ENCODE data around the gene DNM3. TPM values are rescaled to one million over a fixed set of nuclear protein-coding genes. Genes with fewer than 3 reads are reported as not detected.

DNM3 gene
- total RNA-seq, 2 experiments from 2014 or later: 1.5 to 1.6 TPM

DNA sequence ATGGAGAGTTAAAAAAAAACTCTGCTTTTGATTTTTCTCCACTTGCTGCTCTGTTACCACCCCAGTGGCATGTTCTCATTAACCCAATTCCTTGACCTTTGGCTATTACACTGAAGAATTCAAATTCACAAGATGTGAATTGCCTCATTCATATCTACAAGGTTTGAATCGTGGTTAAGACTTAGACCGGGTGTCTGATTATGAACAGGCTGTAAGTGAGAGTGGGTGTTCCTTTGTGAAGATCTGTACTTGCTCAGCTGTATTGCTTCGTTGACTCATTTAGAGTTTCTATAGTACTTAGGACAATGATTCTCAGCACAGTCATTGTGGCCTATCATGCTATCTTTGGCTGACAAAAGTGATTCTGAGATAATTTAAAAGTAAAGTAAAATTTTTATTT lies 36.4 kb downstream of the DNM3 start:
- Mint-ChIP-seq H3K4me3 (no peak overlapping the region), H3K27me3 (ENCODE audit: low read depth) (peaks cover 4% of the 10 kb centered on the region), H3K36me3 (ENCODE audit: low read depth) (no peaks in the 10 kb centered on the region), H3K9me3 (ENCODE audit: insufficient read depth) (no peaks in the 10 kb centered on the region), H3K27ac (no peak overlapping the region), H3K4me1 (ENCODE audit: low read depth) (no peaks in the 10 kb centered on the region)
- ChIA-PET POLR2A (no interaction called here), CTCF (no interaction called here)
- DNase-seq (no peak), ATAC-seq (no peak)

DNA sequence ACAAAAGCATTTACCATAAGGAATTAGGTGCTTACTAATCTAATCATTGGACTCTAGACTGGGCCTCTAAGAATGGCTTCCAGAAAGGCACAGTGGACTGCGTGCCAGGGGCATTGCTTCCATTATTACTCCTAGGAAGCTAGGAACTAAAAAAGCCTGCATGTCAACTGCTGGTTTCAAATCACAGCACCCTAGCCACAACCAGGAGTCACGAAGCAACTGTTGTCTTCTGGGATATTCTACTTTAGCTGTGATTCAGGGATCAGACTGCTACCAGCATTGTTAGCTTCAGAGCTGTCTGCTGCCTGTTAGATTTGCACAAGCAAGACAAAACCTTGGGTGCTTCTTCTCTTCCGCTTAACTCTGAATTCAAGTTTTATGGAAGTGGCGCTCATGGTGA lies 38.3 kb downstream of the DNM3 start:
- Mint-ChIP-seq H3K4me3 (no peak overlapping the region), H3K36me3 (ENCODE audit: low read depth) (no peaks in the 10 kb centered on the region), H3K4me1 (ENCODE audit: low read depth) (peaks cover 10% of the 10 kb centered on the region), H3K9me3 (ENCODE audit: insufficient read depth) (no peaks in the 10 kb centered on the region), H3K27ac (no peak overlapping the region), H3K27me3 (ENCODE audit: low read depth) (no peaks in the 10 kb centered on the region)
- ATAC-seq (no peak), DNase-seq (no peak)
- CTCF ChIA-PET: no interaction called here
- POLR2A ChIA-PET: interaction anchor here (0.6 kb wide), 1 partner anchor 297 kb away, joined by 3 read pairs; no protein-coding TSS in a partner anchor

DNA sequence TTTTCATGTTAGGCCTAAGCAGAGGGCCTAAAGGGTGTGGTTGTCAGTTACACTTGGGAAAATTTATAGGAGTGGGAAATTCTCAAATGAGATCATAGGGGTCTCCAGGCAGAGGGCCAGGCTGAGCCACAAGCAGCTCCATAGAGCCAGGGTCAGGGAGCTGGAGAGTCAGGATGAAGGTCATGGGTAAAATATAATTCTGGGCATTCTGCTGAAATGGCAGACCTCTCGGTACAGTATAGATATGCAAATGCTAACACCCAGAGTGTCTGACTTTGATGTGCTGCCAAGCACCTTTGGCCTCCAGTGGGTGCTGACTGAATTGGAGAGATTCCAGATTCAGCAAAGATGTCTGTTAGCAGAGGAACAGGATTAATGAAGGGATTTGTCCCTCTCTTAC lies 40.1 kb downstream of the DNM3 start:
- ChIA-PET POLR2A (no interaction called here), CTCF (no interaction called here)
- peaks cover 14% of the 10 kb centered on the region for H3K4me1 Mint-ChIP-seq (ENCODE audit: low read depth)
- ATAC-seq (no peak), DNase-seq (no peak)
- H3K4me3 Mint-ChIP-seq: no peak overlapping the region
- no peaks in the 10 kb centered on the region for H3K27me3 Mint-ChIP-seq (ENCODE audit: low read depth)
- no peak overlapping the region for H3K27ac Mint-ChIP-seq
- H3K9me3 Mint-ChIP-seq (ENCODE audit: insufficient read depth): no peaks in the 10 kb centered on the region
- no peaks in the 10 kb centered on the region for H3K36me3 Mint-ChIP-seq (ENCODE audit: low read depth)

DNA sequence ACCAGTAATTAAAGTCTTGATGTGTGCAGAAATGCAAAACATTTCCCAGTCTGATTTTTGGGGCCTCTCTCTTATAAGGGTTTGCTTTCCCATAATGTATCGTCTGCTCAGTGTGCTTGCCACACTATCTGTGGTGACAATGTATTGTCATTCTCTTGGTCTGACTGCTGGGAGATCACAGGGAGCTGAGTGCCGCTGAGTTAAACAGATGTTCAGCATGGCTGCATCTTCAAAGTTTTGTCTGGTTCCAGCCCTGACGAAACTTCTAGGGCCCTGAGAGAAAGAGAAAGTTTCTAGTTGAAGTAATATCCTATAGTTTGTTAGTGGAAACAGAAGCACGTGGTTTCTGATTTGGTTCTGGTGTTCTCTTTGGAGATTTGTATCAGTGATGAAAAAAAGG lies 42.6 kb downstream of the DNM3 start:
- H3K9me3 Mint-ChIP-seq (ENCODE audit: insufficient read depth): no peaks in the 10 kb centered on the region
- H3K36me3 Mint-ChIP-seq (ENCODE audit: low read depth): no peaks in the 10 kb centered on the region
- CTCF ChIA-PET: no interaction called here
- peak overlapping the region; percentile 41 for H3K27ac Mint-ChIP-seq
- ATAC-seq (no peak), DNase-seq (no peak)
- peaks cover 14% of the 10 kb centered on the region for H3K4me1 Mint-ChIP-seq (ENCODE audit: low read depth)
- no peak overlapping the region for H3K4me3 Mint-ChIP-seq
- no peaks in the 10 kb centered on the region for H3K27me3 Mint-ChIP-seq (ENCODE audit: low read depth)
- POLR2A ChIA-PET: interaction anchor here (0.6 kb wide), 1 partner anchor 341 kb away, joined by 3 read pairs; no protein-coding TSS in a partner anchor

DNA sequence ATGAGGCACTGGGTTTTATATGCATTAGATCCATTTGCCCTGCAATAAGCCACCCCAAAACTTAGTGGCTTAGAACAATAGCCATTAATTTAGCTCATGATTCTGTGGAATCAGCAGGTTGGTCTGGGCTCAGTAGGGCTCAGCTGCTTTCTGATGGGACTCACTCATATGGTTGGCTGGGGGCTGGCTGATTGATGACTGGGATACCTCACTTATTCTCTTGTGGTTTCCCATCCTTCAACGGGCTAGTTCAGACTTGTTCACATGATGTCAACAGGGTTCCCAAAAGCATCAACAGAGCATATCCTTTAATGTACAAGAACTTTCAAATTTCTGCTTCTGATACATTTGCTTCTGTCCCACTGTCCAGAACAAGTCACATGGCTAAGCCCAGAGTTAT lies 43.2 kb downstream of the DNM3 start:
- peaks cover 14% of the 10 kb centered on the region for H3K4me1 Mint-ChIP-seq (ENCODE audit: low read depth)
- H3K27ac Mint-ChIP-seq: no peak overlapping the region
- no peak for ATAC-seq
- no peaks in the 10 kb centered on the region for H3K9me3 Mint-ChIP-seq (ENCODE audit: insufficient read depth)
- no peaks in the 10 kb centered on the region for H3K36me3 Mint-ChIP-seq (ENCODE audit: low read depth)
- ChIA-PET CTCF (no interaction called here), POLR2A (no interaction called here)
- no peak for DNase-seq
- no peaks in the 10 kb centered on the region for H3K27me3 Mint-ChIP-seq (ENCODE audit: low read depth)
- no peak overlapping the region for H3K4me3 Mint-ChIP-seq

DNA sequence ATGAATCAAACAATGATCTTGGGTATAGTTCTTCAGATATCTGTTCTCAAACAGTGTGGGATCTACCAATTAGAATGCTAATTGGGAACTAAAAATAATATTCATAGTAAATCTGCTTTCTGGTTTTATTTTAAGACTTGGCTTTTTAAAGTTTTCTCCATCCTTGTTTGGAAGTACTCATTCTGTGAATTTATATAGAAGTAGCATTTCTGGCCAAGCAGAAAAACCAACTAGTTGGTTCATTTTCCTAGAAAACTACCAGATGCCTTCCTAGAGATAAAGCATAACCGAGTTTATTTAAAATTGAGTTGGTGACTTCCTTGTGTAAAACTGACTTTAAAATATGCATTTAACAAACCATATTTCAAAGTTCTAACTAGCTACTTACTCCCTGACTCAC lies 48.8 kb downstream of the DNM3 start:
- Mint-ChIP-seq H3K27ac (no peak overlapping the region), H3K4me3 (no peak overlapping the region), H3K4me1 (ENCODE audit: low read depth) (no peaks in the 10 kb centered on the region), H3K9me3 (ENCODE audit: insufficient read depth) (no peaks in the 10 kb centered on the region), H3K36me3 (ENCODE audit: low read depth) (peaks cover under 1% of the 10 kb centered on the region), H3K27me3 (ENCODE audit: low read depth) (no peaks in the 10 kb centered on the region)
- ATAC-seq: no peak
- ChIA-PET CTCF (no interaction called here), POLR2A (no interaction called here)
- DNase-seq: no peak

DNA sequence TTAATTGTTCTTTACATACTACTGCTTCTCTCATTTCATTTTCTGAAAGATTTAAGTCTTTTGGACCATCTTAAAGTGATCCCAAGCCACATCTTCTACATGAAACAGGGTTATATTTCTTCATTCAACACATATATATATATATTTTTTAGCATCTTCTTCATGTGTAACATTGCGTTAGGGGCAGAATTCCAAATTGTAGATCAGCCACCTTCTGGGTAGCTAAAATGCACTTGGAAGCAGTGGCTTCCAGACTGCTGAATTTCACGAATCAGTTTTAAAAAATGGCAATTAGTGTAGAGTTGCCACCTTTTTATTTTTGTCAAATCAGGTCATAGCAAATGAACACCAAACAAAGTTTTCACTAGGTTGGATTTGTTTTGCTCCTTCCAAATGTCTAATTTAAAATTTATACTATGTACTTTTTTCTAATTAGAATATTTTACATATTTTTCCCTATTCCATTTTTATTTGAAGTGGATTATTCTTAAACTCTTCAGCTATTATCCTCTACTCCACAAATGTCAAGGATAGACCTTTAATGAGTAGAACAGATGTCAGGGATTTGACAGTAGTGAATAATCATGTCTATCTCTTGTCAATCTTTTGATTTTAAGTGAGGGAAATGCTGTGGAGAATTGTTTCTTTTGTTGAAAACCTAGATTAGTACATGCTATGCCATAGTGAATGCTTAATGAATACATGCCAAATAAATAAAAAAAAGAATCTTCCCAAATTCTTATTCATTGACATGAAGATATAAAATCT lies 55.8 kb downstream of the DNM3 start:
- H3K4me3 Mint-ChIP-seq: no peak overlapping the region
- POLR2A ChIA-PET: no interaction called here
- H3K9me3 Mint-ChIP-seq (ENCODE audit: insufficient read depth): no peaks in the 10 kb centered on the region
- H3K27ac Mint-ChIP-seq: no peak overlapping the region
- H3K27me3 Mint-ChIP-seq (ENCODE audit: low read depth): no peaks in the 10 kb centered on the region
- CTCF ChIA-PET: no interaction called here
- H3K4me1 Mint-ChIP-seq (ENCODE audit: low read depth): peaks cover 2% of the 10 kb centered on the region
- DNase-seq (no peak), ATAC-seq (no peak)
- H3K36me3 Mint-ChIP-seq (ENCODE audit: low read depth): peaks cover 2% of the 10 kb centered on the region

DNA sequence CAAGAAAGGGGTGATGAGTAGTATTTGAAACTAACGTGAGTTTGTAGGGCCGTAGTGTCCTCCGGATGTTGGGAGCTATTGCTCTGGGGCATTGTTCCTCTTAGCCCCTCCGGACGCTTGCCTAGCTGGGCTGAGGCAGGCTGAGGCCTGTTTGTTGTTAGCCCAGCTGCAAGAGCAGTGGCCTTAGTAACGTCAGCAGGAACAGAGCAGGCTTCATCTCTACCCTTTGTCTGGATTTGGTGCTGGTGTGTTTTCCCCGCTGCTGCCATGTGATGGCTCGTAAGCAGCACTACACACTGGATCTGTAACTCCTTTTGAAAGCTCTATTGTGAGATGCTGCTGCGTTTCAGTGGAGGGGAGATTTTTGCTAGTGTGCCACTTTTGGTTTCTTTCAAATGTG lies 57.6 kb downstream of the DNM3 start:
- Mint-ChIP-seq H3K27ac (no peak overlapping the region), H3K4me3 (no peak overlapping the region), H3K27me3 (ENCODE audit: low read depth) (no peaks in the 10 kb centered on the region), H3K4me1 (ENCODE audit: low read depth) (peaks cover 6% of the 10 kb centered on the region), H3K36me3 (ENCODE audit: low read depth) (peaks cover 2% of the 10 kb centered on the region), H3K9me3 (ENCODE audit: insufficient read depth) (no peaks in the 10 kb centered on the region)
- no peak for ATAC-seq
- no peak for DNase-seq
- POLR2A ChIA-PET: no interaction called here
- CTCF ChIA-PET: no interaction called here

DNA sequence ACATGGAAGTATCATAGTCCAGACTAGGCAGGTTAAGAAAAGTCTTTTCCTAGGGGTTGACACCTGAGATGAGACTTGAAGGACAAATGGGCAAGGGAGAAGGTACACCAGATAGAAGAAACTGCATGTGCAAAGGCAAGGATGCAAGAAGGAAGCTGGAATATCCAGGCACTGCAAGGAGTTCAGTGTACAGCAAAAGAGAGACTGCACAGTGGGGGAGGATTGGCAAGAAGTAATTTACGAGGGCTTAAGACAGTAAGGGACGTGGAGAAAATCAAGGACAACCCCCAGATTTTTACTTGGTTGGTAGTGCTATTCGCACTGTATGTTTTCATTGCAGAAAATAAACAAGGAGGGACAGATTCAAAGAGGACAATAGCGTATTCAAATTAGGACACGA lies 58.5 kb downstream of the DNM3 start:
- Mint-ChIP-seq H3K27me3 (ENCODE audit: low read depth) (no peaks in the 10 kb centered on the region), H3K36me3 (ENCODE audit: low read depth) (peaks cover 2% of the 10 kb centered on the region), H3K4me1 (ENCODE audit: low read depth) (peaks cover 6% of the 10 kb centered on the region), H3K4me3 (no peak overlapping the region), H3K9me3 (ENCODE audit: insufficient read depth) (no peaks in the 10 kb centered on the region), H3K27ac (no peak overlapping the region)
- ChIA-PET CTCF (no interaction called here), POLR2A (no interaction called here)
- no peak for DNase-seq
- no peak for ATAC-seq

DNA sequence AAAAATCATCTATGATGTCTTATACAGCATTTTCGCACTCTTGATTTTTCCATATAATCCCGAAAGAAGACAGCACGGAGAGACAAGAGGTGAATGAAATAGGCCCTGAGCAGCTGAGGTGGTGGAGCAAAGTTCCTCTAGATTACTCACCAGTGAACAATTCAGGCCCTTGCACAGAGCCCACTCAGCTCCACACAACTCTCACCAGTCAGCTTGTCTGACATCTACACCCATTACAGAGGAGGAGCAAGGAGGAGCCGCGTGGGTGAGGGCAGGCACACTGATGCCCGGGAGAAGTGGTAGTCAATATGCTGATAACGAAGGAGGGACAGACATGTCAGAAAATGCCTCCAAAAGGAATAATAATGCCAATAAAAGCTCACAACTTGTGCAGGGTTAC lies 59.9 kb downstream of the DNM3 start:
- ATAC-seq (no peak), DNase-seq (no peak)
- no peaks in the 10 kb centered on the region for H3K27me3 Mint-ChIP-seq (ENCODE audit: low read depth)
- ChIA-PET POLR2A (no interaction called here), CTCF (no interaction called here)
- H3K36me3 Mint-ChIP-seq (ENCODE audit: low read depth): no peaks in the 10 kb centered on the region
- no peak overlapping the region for H3K4me3 Mint-ChIP-seq
- H3K9me3 Mint-ChIP-seq (ENCODE audit: insufficient read depth): no peaks in the 10 kb centered on the region
- no peak overlapping the region for H3K27ac Mint-ChIP-seq
- H3K4me1 Mint-ChIP-seq (ENCODE audit: low read depth): peaks cover 6% of the 10 kb centered on the region

DNA sequence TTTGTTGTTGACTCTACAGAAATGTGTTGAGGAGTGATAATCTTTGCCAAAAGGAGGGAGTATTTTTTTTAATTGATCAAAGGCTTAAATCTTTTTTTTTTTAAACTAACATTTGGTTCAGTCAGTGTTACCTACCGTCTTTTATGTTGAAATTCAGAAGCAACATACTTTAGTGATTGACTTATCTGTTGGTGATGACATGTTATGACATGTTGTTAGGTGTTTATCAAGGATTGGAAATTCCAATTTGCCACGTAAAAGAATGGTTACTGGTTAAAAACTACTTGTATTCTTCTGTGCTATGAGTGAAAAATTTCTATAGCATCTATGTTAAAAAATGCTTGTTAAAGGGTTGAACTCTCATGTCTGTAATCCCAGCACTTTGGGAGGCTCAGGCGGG lies 61.2 kb downstream of the DNM3 start:
- H3K9me3 Mint-ChIP-seq (ENCODE audit: insufficient read depth): no peaks in the 10 kb centered on the region
- no peak overlapping the region for H3K4me3 Mint-ChIP-seq
- no peaks in the 10 kb centered on the region for H3K27me3 Mint-ChIP-seq (ENCODE audit: low read depth)
- H3K36me3 Mint-ChIP-seq (ENCODE audit: low read depth): no peaks in the 10 kb centered on the region
- ATAC-seq (no peak), DNase-seq (no peak)
- ChIA-PET CTCF (no interaction called here), POLR2A (interaction anchor here (0.5 kb wide), 1 partner anchor 63 kb away, joined by 3 read pairs; no protein-coding TSS in a partner anchor)
- peaks cover 6% of the 10 kb centered on the region for H3K4me1 Mint-ChIP-seq (ENCODE audit: low read depth)
- no peak overlapping the region for H3K27ac Mint-ChIP-seq

DNA sequence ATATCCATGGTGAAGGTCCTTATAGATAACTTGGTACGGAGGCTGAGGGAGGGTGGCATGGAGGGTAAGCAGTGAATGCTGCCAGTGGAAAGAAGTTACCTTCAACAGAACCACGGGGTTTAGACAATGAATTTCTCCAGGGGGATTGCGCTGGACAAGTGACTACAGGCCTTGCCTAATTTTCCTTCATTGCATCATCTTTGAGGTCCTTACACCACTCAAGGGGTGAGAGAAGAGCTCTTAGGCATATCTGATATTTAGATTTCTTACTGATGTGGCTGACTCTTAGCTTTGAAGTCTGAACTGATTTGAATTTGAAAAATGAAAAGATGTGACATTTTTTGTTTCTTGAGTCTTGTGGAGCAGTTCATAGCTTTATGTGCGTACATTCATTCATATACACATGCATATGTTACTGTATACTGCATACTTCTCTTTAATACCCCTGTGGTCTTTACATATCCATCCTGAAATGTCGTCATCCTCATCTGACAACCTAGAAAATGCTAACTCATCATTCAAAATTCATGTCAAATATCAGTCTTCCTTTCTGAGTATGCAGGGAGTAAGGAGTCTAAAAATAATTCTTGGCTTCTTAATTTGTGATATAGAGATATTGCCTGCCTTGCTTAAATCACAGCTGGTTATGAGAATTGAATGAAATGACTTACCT lies 63.6 kb downstream of the DNM3 start:
- no peak overlapping the region for H3K4me3 Mint-ChIP-seq

More for the DNA sequence above, 63.6 kb downstream of the DNM3 start:
- Mint-ChIP-seq H3K27ac (no peak overlapping the region), H3K9me3 (ENCODE audit: insufficient read depth) (no peaks in the 10 kb centered on the region), H3K27me3 (ENCODE audit: low read depth) (no peaks in the 10 kb centered on the region), H3K36me3 (ENCODE audit: low read depth) (no peaks in the 10 kb centered on the region), H3K4me1 (ENCODE audit: low read depth) (peaks cover 6% of the 10 kb centered on the region)
- POLR2A ChIA-PET: interaction anchor here (0.6 kb wide), 1 partner anchor 90 kb away, joined by 3 read pairs; no protein-coding TSS in a partner anchor
- ATAC-seq (no peak), DNase-seq (no peak)
- CTCF ChIA-PET: interaction anchor here (1.3 kb wide), 1 partner anchor 103 kb away, joined by 4 read pairs; no protein-coding TSS in a partner anchor
